C4-2B (cell line): ENCODE measurements around the gene USP32.
"Not testable (repeated sequence)": the region's sequence is repeated elsewhere in the genome, so short reads cannot be mapped to it uniquely, and the experiment has no call there.

ENCODE experiments used
- H3K27ac ChIP-seq: fragments of 450-650 bp; 2 replicates; pipeline ENCODE4 v1.5.1; 2017
- CTCF ChIP-seq: fragments of 450-650 bp; conservative IDR thresholded peaks from 2 replicates; pipeline ENCODE4 v1.5.1; 2017; ENCODE audit warnings: mild to moderate bottlenecking
- ZFX ChIP-seq: fragments of 450-650 bp; IDR thresholded peaks from 2 replicates; pipeline ENCODE4 v1.6.1; 2017

Gene USP32

DNA sequence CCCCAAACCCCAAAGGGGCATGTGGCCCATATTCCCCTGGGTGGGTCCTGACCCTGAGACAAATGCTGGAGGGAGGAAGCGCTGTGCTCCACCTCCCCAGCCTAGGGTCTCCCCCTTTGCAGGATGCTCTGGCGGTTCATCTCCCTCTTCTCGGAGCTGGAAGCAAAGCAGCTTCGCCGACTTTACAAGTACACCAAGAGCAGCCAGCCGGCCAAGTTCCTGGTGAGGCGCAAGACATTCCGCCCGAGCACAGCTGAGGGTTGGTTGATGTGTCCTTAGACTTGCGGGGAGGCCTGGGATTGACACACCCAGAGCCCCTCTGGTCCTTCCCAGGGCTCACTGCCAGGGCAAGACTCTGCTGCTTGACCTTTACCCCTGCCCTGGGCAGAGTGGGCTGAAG is 34.7 kb upstream of the USP32 start:
- H3K27ac ChIP-seq: no peak overlapping the region
- no peak for TF ChIP-seq CTCF
- TF ChIP-seq ZFX: no peak

- TF ChIP-seq CTCF (no peak), ZFX (no peak)
- no peak overlapping the region for H3K27ac ChIP-seq
Measured at GRCh38 chr17:60425626-60426025, 33.7 kb upstream of the USP32 start.

- no peak overlapping the region for H3K27ac ChIP-seq
- TF ChIP-seq CTCF (no peak), ZFX (no peak)
Measured at GRCh38 chr17:60423865-60424264, 31.9 kb upstream of the USP32 start.

DNA sequence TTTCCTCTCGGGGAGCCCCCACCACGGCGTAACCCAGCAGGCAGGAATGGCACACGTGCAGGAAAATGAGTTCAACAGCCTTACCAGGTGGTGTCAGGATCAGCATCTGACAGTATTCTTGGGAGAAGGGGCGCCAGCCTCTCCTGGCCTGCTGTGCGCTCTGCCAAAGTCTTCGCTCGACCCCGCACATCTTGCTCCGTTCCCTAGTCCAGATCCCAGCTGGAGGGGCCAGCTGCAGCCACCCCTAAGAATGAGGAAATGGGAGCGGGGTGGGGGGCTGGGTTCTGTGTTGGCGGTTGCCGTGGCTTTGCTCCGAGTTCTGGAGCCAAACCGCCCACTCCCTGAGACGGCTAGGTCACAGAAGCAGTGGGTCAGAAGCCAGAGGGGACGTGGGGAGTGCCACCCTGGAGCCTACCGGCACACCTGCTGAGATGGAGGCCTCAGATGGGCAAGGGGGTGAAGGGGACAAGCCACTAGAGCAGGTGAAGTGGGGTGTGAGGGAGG is 30.3 kb upstream of the USP32 start, which contains the start of gene CHCT1:
Gene CHCT1 (plus strand): TSS at position 328 of the 504 bp plus-strand sequence. CDS start 104 bp downstream, at position 432.
- no peak for TF ChIP-seq CTCF
- TF ChIP-seq ZFX: no peak
- no peak within 1 kb of the TSS for H3K27ac ChIP-seq

GRCh38 chr17:60421273-60422161 is 29.6 kb upstream of the USP32 start:
- no peak overlapping the region for H3K27ac ChIP-seq
- no peak for TF ChIP-seq ZFX
- no peak; the same call in 1 of the 2 replicates for TF ChIP-seq CTCF

DNA sequence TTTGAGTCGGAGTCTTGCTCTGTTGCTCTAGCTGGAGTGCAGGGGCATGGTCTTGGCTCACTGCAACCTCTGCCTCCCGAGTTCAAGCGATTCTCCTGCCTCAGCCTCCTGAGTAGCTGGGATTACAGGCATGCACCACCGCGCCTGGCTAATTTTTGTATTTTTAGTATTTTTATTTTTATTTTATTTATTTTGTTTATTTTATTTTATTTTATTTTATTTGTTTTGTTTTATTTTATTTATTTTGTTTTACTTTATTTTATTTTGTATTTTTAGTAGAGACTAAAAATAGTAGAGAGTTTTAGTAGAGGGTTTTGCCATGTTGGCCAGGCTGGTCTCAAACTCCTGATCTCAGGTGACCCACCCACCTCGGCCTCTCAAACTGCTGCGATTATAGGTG is 27.9 kb upstream of the USP32 start:
- H3K27ac ChIP-seq: not testable (repeated sequence)

- not testable (repeated sequence) for H3K27ac ChIP-seq
Measured at GRCh38 chr17:60419003-60419402, 27.1 kb upstream of the USP32 start.

DNA sequence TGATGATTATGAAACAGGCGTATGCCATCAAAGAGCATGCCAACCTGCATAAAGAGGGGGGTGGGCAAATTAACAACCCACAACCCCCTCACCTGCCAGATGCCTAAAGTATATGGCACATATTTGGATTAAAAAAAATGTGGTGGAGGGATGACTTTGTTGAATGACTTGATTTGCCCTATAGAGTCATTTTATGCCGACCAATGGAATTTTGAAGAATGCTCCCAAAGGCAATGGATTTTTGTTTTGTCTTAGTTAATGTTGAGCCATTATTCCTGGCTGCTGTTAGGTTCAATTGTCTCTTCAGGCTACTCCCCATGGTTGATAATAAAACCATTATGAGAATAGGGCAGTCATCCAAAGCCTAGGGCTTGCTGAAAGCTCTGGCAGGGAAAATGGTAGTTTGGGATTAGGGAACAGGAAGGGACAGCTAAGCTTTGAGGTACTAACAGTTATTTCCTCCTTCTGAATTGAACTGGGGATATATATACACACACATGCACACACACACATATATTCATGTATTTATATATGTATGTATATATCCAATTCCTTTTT is 24.5 kb upstream of the USP32 start:
- no peak overlapping the region for H3K27ac ChIP-seq
- TF ChIP-seq ZFX (no peak), CTCF (no peak)
